GM23338 (cell line): ENCODE measurements around the gene EPS8L1. TPM values are rescaled to one million over a fixed set of nuclear protein-coding genes. Genes with fewer than 3 reads are reported as not detected.

ENCODE experiments used
- ATAC-seq: fragments of 200-7000 bp; cut with Tn5 transposase; 3 replicates; pipeline ENCODE4 v1.9.1; 2020
- DNase-seq: peaks from one replicate; pipeline ENCODE4 v3.0.0-alpha.2; 2015; ENCODE audit warnings: low spot score
- H2AFZ ChIP-seq: fragments of 200-600 bp; sonication (generic); 2 replicates; pipeline ENCODE4 v1.8.0; 2016; ENCODE audit warnings: antibody characterized with exemption, mild to moderate bottlenecking, moderate library complexity
- H3F3A ChIP-seq: fragments of 200-600 bp; sonication (generic); replicated peaks from 2 replicates; pipeline ENCODE4 v1.8.0; 2017; ENCODE audit warnings: antibody characterized with exemption, mixed run types, low read depth
- H3K27ac ChIP-seq: fragments of 200-600 bp; sonication (generic); 2 replicates; pipeline ENCODE4 v1.6.1; 2016; ENCODE audit warnings: low read depth
- H3K27me3 ChIP-seq: fragments of 200-600 bp; sonication (generic); 2 replicates; pipeline ENCODE4 v1.8.0; 2016; ENCODE audit warnings: mild to moderate bottlenecking, mixed run types, moderate library complexity; ENCODE audit not compliant: insufficient read depth
- H3K36me3 ChIP-seq: fragments of 200-600 bp; sonication (generic); 2 replicates; pipeline ENCODE4 v1.8.0; 2016; ENCODE audit warnings: mild to moderate bottlenecking; ENCODE audit not compliant: insufficient read depth
- H3K4me1 ChIP-seq: fragments of 200-600 bp; sonication (generic); 2 replicates; pipeline ENCODE4 v1.8.0; 2016; ENCODE audit warnings: mild to moderate bottlenecking, moderate library complexity; ENCODE audit not compliant: insufficient read depth
- H3K4me2 ChIP-seq: fragments of 200-600 bp; sonication (generic); 2 replicates; pipeline ENCODE4 v1.7.1; 2017; ENCODE audit warnings: mixed run types
- H3K4me3 ChIP-seq: fragments of 200-600 bp; sonication (generic); 2 replicates; pipeline ENCODE4 v1.6.1; 2016; ENCODE audit warnings: mixed run types
- H3K79me2 ChIP-seq: fragments of 200-600 bp; sonication (generic); replicated peaks from 2 replicates; pipeline ENCODE4 v1.8.0; 2017; ENCODE audit warnings: mild to moderate bottlenecking; ENCODE audit not compliant: insufficient read depth
- H3K9me2 ChIP-seq: fragments of 200-600 bp; sonication (generic); 2 replicates; pipeline ENCODE4 v1.8.0; 2017; ENCODE audit not compliant: insufficient read depth
- H4K20me1 ChIP-seq: fragments of 200-600 bp; sonication (generic); replicated peaks from 2 replicates; pipeline ENCODE4 v1.8.0; 2017; ENCODE audit warnings: mild to moderate bottlenecking; ENCODE audit not compliant: insufficient read depth
- H3K27ac Mint-ChIP-seq: 2 replicates; pipeline ENCODE4 v1.8.0; 2020; ENCODE audit warnings: inconsistent platforms, mild to moderate bottlenecking, moderate library complexity, mixed read lengths
- H3K27me3 Mint-ChIP-seq: 3 replicates; pipeline ENCODE4 v1.8.0; 2022; ENCODE audit warnings: low read depth, mild to moderate bottlenecking, moderate library complexity, mixed read lengths, inconsistent platforms; ENCODE audit not compliant: insufficient read depth, poor library complexity
- H3K36me3 Mint-ChIP-seq: 3 replicates; pipeline ENCODE4 v1.8.0; 2021; ENCODE audit warnings: low read depth, mild to moderate bottlenecking, inconsistent platforms, moderate library complexity, mixed read lengths
- H3K4me1 Mint-ChIP-seq: 3 replicates; pipeline ENCODE4 v1.8.0; 2020; ENCODE audit warnings: mild to moderate bottlenecking, inconsistent platforms, mixed read lengths
- H3K4me3 Mint-ChIP-seq: 3 replicates; pipeline ENCODE4 v1.8.0; 2021; ENCODE audit warnings: moderate library complexity, mild to moderate bottlenecking, inconsistent platforms, mixed read lengths
- H3K9me3 Mint-ChIP-seq: 3 replicates; pipeline ENCODE4 v1.8.0; 2020; ENCODE audit warnings: moderate library complexity, mild to moderate bottlenecking, inconsistent platforms, mixed read lengths
- CREB1 ChIP-seq: fragments of 250-450 bp; sonication (Bioruptor Pico); IDR thresholded peaks from 2 replicates; pipeline ENCODE4 v1.5.0; 2020; ENCODE audit warnings: low read depth, mild to moderate bottlenecking, moderate library complexity
- CTCF ChIP-seq, 2 experiments: fragments of 200-600 bp in 1 of 2; sonication (generic) in 1 of 2; conservative IDR thresholded peaks; 2 replicates each; pipeline versions ENCODE4 v1.5.1 to v1.6.1; 2016 to 2017; ENCODE audit warnings: antibody characterized with exemption in 2 of 2, low read depth in 2 of 2, mild to moderate bottlenecking in 2 of 2, moderate library complexity in 1 of 2
- ETS1 ChIP-seq: IDR thresholded peaks from 2 replicates; pipeline ENCODE4 v1.6.1; 2016; ENCODE audit warnings: antibody characterized with exemption
- EZH2 ChIP-seq: fragments of 200-600 bp; sonication (generic); IDR thresholded peaks from one replicate; pipeline ENCODE4 v1.8.0; 2017; ENCODE audit warnings: antibody characterized with exemption, mild to moderate bottlenecking, low read depth; ENCODE audit not compliant: unreplicated experiment
- EZH2phosphoT487 ChIP-seq: fragments of 200-600 bp; sonication (generic); IDR thresholded peaks from one replicate; pipeline ENCODE4 v1.8.1; 2018; ENCODE audit warnings: antibody characterized with exemption; ENCODE audit not compliant: unreplicated experiment
- JUNB ChIP-seq: IDR thresholded peaks from one replicate; pipeline ENCODE4 v1.6.1; 2016; ENCODE audit warnings: antibody characterized with exemption; ENCODE audit not compliant: unreplicated experiment
- NANOG ChIP-seq: IDR thresholded peaks from 2 replicates; pipeline ENCODE4 v1.6.1; 2016; ENCODE audit warnings: antibody characterized with exemption, borderline replicate concordance
- POLR2AphosphoS5 ChIP-seq: IDR thresholded peaks from 2 replicates; pipeline ENCODE4 v1.6.1; 2016; ENCODE audit warnings: antibody characterized with exemption, low read depth
- REST ChIP-seq: IDR thresholded peaks from one replicate; pipeline ENCODE4 v1.6.1; 2018; ENCODE audit warnings: antibody characterized with exemption; ENCODE audit not compliant: unreplicated experiment
- STAT1 ChIP-seq: IDR thresholded peaks from one replicate; pipeline ENCODE4 v1.6.1; 2016; ENCODE audit warnings: antibody characterized with exemption; ENCODE audit not compliant: unreplicated experiment
- ZNF114 ChIP-seq: fragments of 250-450 bp; sonication (Bioruptor Pico); IDR thresholded peaks from 2 replicates; pipeline ENCODE4 v1.5.0; 2020; ENCODE audit warnings: mild to moderate bottlenecking, moderate library complexity
- ZNF331 ChIP-seq: fragments of 250-450 bp; sonication (Bioruptor Pico); IDR thresholded peaks from 2 replicates; pipeline ENCODE4 v1.5.0; 2020; ENCODE audit warnings: low read depth, mild to moderate bottlenecking, moderate library complexity
- ZNF462 ChIP-seq: fragments of 250-450 bp; sonication (Bioruptor Pico); IDR thresholded peaks from 2 replicates; pipeline ENCODE4 v1.5.0; 2020; ENCODE audit warnings: mild to moderate bottlenecking, moderate library complexity
- polyA plus RNA-seq: library from polyadenylated mRNA; unstranded; fragments of >200 nt; fragmentation: Nextera tagmentation; extraction: Ambion mirVana; gene quantifications from 2 replicates; pipeline ENCODE4 v1.2.1, GENCODE V29; 2016
- total RNA-seq: library from RNA; depleted of rRNA; stranded (reverse); fragments of >200 nt; shearing (Covaris generic); gene quantifications from 2 replicates; pipeline ENCODE4 v1.2.3, GENCODE V29; 2014

The EPS8L1 gene
- total and polyA plus RNA-seq, 2 experiments from 2014 or later = 47.5 to 51.2 TPM

GRCh38 chr19:55068950-55069864 lies 6.5 kb upstream of the EPS8L1 start:
- DNase-seq (peak; percentile 81), ATAC-seq (peak; percentile 73)
- Mint-ChIP-seq H3K4me1 (peaks cover 32% of the 10 kb centered on the region), H3K27ac (no peak overlapping the region), H3K36me3 (no peaks in the 10 kb centered on the region; the same call in 2 of the 3 replicates), H3K27me3 (peaks cover 61% of the 10 kb centered on the region), H3K9me3 (peaks cover 3% of the 10 kb centered on the region; the same call in 1 of the 3 replicates), H3K4me3 (peak overlapping the region; percentile 81)
- H3K79me2 ChIP-seq = no peaks in the 10 kb centered on the region
- H3K36me3 ChIP-seq = no peaks in the 10 kb centered on the region
- H3K4me1 ChIP-seq = no peaks in the 10 kb centered on the region; the same call in 1 of the 2 replicates
- no peak for TF ChIP-seq ZNF331
- no peak for TF ChIP-seq CREB1 (CRISPR knock-in tag)
- TF ChIP-seq ETS1 = no peak
- TF ChIP-seq EZH2 = no peak
- no peak for TF ChIP-seq REST
- TF ChIP-seq ZNF114 = no peak
- TF ChIP-seq EZH2phosphoT487 = no peak
- TF ChIP-seq CTCF (conservative IDR thresholded peaks at IDR 0.05; ENCODE audit: low read depth in 2 of 2) = no peak
- no peak for TF ChIP-seq STAT1
- no peak for TF ChIP-seq NANOG
- no peak for TF ChIP-seq JUNB
- no peak for TF ChIP-seq ZNF462 (CRISPR knock-in tag)
- no peak; the same call in 1 of the 2 replicates for TF ChIP-seq POLR2AphosphoS5
- H3K27me3 ChIP-seq = peaks cover 90% of the 10 kb centered on the region
- peak overlapping the region; percentile 70 for H3K4me3 ChIP-seq
- H3K27ac ChIP-seq = no peak overlapping the region
- H3F3A ChIP-seq = peaks cover 6% of the 10 kb centered on the region; the same call in 1 of the 2 replicates
- H4K20me1 ChIP-seq = no peaks in the 10 kb centered on the region
- no peaks in the 10 kb centered on the region for H3K9me2 ChIP-seq
- peak overlapping the region; percentile 78 for H3K4me2 ChIP-seq
- peak overlapping the region; percentile 94 for H2AFZ ChIP-seq
